ENCODE results near the gene DHODH.

The DHODH gene

DNA sequence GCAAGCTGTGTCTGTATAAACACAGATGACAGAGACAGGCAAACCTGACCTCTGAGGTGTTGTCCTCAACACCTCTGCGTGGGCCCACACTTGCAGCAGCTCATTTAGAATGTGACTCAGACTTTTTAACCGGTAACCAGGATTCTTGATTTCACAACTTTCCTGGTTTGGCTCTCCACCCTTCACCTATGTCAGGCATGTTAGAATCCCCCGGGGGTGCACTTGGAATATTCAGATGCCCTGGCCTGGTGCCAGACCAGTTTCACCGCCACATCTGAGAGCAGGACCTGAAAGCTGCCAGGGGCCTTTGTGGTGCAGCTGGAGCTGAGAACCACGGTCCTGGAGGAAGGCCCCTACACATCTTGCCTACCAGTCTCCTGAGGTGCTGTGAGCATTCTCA, 4.8 kb downstream of the DHODH start:
- no peak for DNase-seq (ENCODE audit: low read depth, low spot score)
- no peak overlapping the region for H3K27ac ChIP-seq (ENCODE audit: low read length)
- no peaks in the 10 kb centered on the region for H3K4me1 ChIP-seq (ENCODE audit: control insufficient read depth, insufficient read depth, low read length)
- 0 out of 2 replicates have a peak, but pooled peaks cover 2% of the 10 kb centered on the region for H3K36me3 ChIP-seq (ENCODE audit: control insufficient read depth, insufficient read depth, low read length)
- no peak overlapping the region for H3K4me3 ChIP-seq (ENCODE audit: low read length)
- no peaks in the 10 kb centered on the region for H3K27me3 ChIP-seq (ENCODE audit: control insufficient read depth, insufficient read depth, low read length)
- no peaks in the 10 kb centered on the region for H3K9me3 ChIP-seq (ENCODE audit: control insufficient read depth, insufficient read depth, low read length)
- no CpG with 5 or more reads among the region's 5 CpGs for WGBS (ENCODE audit: insufficient coverage, insufficient read length)

- WGBS (ENCODE audit: insufficient coverage, insufficient read length) = no CpG with 5 or more reads among the region's 15 CpGs
- no peaks in the 10 kb centered on the region for H3K4me1 ChIP-seq (ENCODE audit: control insufficient read depth, insufficient read depth, low read length)
- H3K4me3 ChIP-seq (ENCODE audit: low read length) = no peak overlapping the region
- H3K27ac ChIP-seq (ENCODE audit: low read length) = no peak overlapping the region
- H3K27me3 ChIP-seq (ENCODE audit: control insufficient read depth, insufficient read depth, low read length) = no peaks in the 10 kb centered on the region
- DNase-seq (ENCODE audit: low read depth, low spot score) = no peak
- H3K9me3 ChIP-seq (ENCODE audit: control insufficient read depth, insufficient read depth, low read length) = no peaks in the 10 kb centered on the region
- H3K36me3 ChIP-seq (ENCODE audit: control insufficient read depth, insufficient read depth, low read length) = 0 out of 2 replicates have a peak, but pooled peaks cover 2% of the 10 kb centered on the region
Measured at GRCh38 chr16:72013888-72014581, 5.5 kb downstream of the DHODH start.

DNA sequence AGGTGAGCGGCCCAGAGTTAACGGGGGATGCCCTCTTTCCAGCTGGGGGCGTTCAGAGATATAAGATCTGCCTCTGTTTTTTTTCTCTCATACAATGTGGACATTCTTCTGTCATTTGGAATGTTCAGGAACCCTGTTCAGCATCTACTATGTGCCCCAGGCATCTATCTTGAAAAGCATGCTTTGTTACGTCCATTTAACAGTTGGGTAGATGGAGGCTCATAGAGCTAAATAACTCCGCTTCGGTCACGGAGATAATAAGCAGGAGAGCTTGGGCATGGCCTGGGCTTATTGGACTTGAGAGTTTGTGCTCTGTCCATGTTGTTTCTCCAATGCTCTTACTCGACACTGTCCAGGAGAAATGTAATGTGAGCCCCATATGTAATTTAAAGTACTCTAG, 6.1 kb downstream of the DHODH start:
- 0 out of 2 replicates have a peak, but pooled peaks cover 2% of the 10 kb centered on the region for H3K36me3 ChIP-seq (ENCODE audit: control insufficient read depth, insufficient read depth, low read length)
- no CpG with 5 or more reads among the region's 8 CpGs for WGBS (ENCODE audit: insufficient coverage, insufficient read length)

GRCh38 chr16:72015124-72015523, 6.6 kb downstream of the DHODH start:
- Histone ChIP-seq H3K36me3 (ENCODE audit: control insufficient read depth, insufficient read depth, low read length) (0 out of 2 replicates have a peak, but pooled peaks cover 2% of the 10 kb centered on the region), H3K9me3 (ENCODE audit: control insufficient read depth, insufficient read depth, low read length) (no peaks in the 10 kb centered on the region), H3K4me3 (ENCODE audit: low read length) (no peak overlapping the region), H3K27me3 (ENCODE audit: control insufficient read depth, insufficient read depth, low read length) (no peaks in the 10 kb centered on the region), H3K27ac (ENCODE audit: low read length) (no peak overlapping the region), H3K4me1 (ENCODE audit: control insufficient read depth, insufficient read depth, low read length) (no peaks in the 10 kb centered on the region)
- DNase-seq (ENCODE audit: low read depth, low spot score) = no peak
- WGBS (ENCODE audit: insufficient coverage, insufficient read length) = no CpG with 5 or more reads among the region's 3 CpGs

More for the DNA sequence above, 6.1 kb downstream of the DHODH start:
- no peak overlapping the region for H3K4me3 ChIP-seq (ENCODE audit: low read length)
- H3K4me1 ChIP-seq (ENCODE audit: control insufficient read depth, insufficient read depth, low read length) = no peaks in the 10 kb centered on the region
- no peak for DNase-seq (ENCODE audit: low read depth, low spot score)
- H3K9me3 ChIP-seq (ENCODE audit: control insufficient read depth, insufficient read depth, low read length) = no peaks in the 10 kb centered on the region
- H3K27ac ChIP-seq (ENCODE audit: low read length) = no peak overlapping the region
- H3K27me3 ChIP-seq (ENCODE audit: control insufficient read depth, insufficient read depth, low read length) = no peaks in the 10 kb centered on the region

- no CpG with 5 or more reads among the region's 9 CpGs for WGBS (ENCODE audit: insufficient coverage, insufficient read length)
- H3K27me3 ChIP-seq (ENCODE audit: control insufficient read depth, insufficient read depth, low read length) = no peaks in the 10 kb centered on the region
- no peak overlapping the region for H3K4me3 ChIP-seq (ENCODE audit: low read length)
- H3K9me3 ChIP-seq (ENCODE audit: control insufficient read depth, insufficient read depth, low read length) = no peaks in the 10 kb centered on the region
- H3K27ac ChIP-seq (ENCODE audit: low read length) = no peak overlapping the region
- peaks cover 5% of the 10 kb centered on the region for H3K36me3 ChIP-seq (ENCODE audit: control insufficient read depth, insufficient read depth, low read length)
- H3K4me1 ChIP-seq (ENCODE audit: control insufficient read depth, insufficient read depth, low read length) = no peaks in the 10 kb centered on the region
- no peak for DNase-seq (ENCODE audit: low read depth, low spot score)
Measured at GRCh38 chr16:72018470-72018869, 9.9 kb downstream of the DHODH start.

DNA sequence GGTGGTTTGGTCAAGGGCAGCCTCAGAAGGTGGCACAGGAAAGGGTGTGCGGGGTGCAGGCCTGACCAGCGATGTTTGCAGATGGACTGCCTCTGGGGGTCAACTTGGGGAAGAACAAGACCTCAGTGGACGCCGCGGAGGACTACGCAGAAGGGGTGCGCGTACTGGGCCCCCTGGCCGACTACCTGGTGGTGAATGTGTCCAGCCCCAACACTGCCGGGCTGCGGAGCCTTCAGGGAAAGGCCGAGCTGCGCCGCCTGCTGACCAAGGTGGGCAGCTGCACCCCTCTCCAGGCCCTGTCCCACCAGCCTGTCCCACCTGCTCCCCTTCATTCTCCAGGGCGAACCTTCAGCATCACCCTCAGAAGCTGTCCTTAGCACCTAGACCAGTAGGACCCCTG, 12.5 kb downstream of the DHODH start:
- H3K27ac ChIP-seq (ENCODE audit: low read length) = no peak overlapping the region
- H3K9me3 ChIP-seq (ENCODE audit: control insufficient read depth, insufficient read depth, low read length) = no peaks in the 10 kb centered on the region
- DNase-seq (ENCODE audit: low read depth, low spot score) = peak; percentile 11
- H3K27me3 ChIP-seq (ENCODE audit: control insufficient read depth, insufficient read depth, low read length) = no peaks in the 10 kb centered on the region
- H3K4me3 ChIP-seq (ENCODE audit: low read length) = no peak overlapping the region
- no peaks in the 10 kb centered on the region for H3K4me1 ChIP-seq (ENCODE audit: control insufficient read depth, insufficient read depth, low read length)
- no CpG with 5 or more reads among the region's 15 CpGs for WGBS (ENCODE audit: insufficient coverage, insufficient read length)
- peaks cover 11% of the 10 kb centered on the region for H3K36me3 ChIP-seq (ENCODE audit: control insufficient read depth, insufficient read depth, low read length)

GRCh38 chr16:72022127-72022526, 13.6 kb downstream of the DHODH start:
- H3K36me3 ChIP-seq (ENCODE audit: control insufficient read depth, insufficient read depth, low read length) = peaks cover 10% of the 10 kb centered on the region
- no CpG with 5 or more reads among the region's 13 CpGs for WGBS (ENCODE audit: insufficient coverage, insufficient read length)
- H3K9me3 ChIP-seq (ENCODE audit: control insufficient read depth, insufficient read depth, low read length) = no peaks in the 10 kb centered on the region
- H3K4me1 ChIP-seq (ENCODE audit: control insufficient read depth, insufficient read depth, low read length) = no peaks in the 10 kb centered on the region
- H3K27me3 ChIP-seq (ENCODE audit: control insufficient read depth, insufficient read depth, low read length) = no peaks in the 10 kb centered on the region
- H3K4me3 ChIP-seq (ENCODE audit: low read length) = no peak overlapping the region
- no peak overlapping the region for H3K27ac ChIP-seq (ENCODE audit: low read length)
- DNase-seq (ENCODE audit: low read depth, low spot score) = no peak

GRCh38 chr16:72023962-72024361, 15.4 kb downstream of the DHODH start:
- no peak for DNase-seq (ENCODE audit: low read depth, low spot score)
- peaks cover 9% of the 10 kb centered on the region for H3K36me3 ChIP-seq (ENCODE audit: control insufficient read depth, insufficient read depth, low read length)
- H3K4me3 ChIP-seq (ENCODE audit: low read length) = no peak overlapping the region
- no peaks in the 10 kb centered on the region for H3K4me1 ChIP-seq (ENCODE audit: control insufficient read depth, insufficient read depth, low read length)
- H3K9me3 ChIP-seq (ENCODE audit: control insufficient read depth, insufficient read depth, low read length) = no peaks in the 10 kb centered on the region
- no peaks in the 10 kb centered on the region for H3K27me3 ChIP-seq (ENCODE audit: control insufficient read depth, insufficient read depth, low read length)
- H3K27ac ChIP-seq (ENCODE audit: low read length) = no peak overlapping the region
- WGBS (ENCODE audit: insufficient coverage, insufficient read length) = no CpG with 5 or more reads among the region's 10 CpGs

GRCh38 chr16:72024862-72025382, 16.4 kb downstream of the DHODH start:
- Histone ChIP-seq H3K27me3 (ENCODE audit: control insufficient read depth, insufficient read depth, low read length) (no peaks in the 10 kb centered on the region), H3K36me3 (ENCODE audit: control insufficient read depth, insufficient read depth, low read length) (peaks cover 9% of the 10 kb centered on the region), H3K27ac (ENCODE audit: low read length) (no peak overlapping the region), H3K4me3 (ENCODE audit: low read length) (no peak overlapping the region), H3K4me1 (ENCODE audit: control insufficient read depth, insufficient read depth, low read length) (no peaks in the 10 kb centered on the region), H3K9me3 (ENCODE audit: control insufficient read depth, insufficient read depth, low read length) (no peaks in the 10 kb centered on the region)
- WGBS (ENCODE audit: insufficient coverage, insufficient read length) = no CpG with 5 or more reads among the region's 6 CpGs
- DNase-seq (ENCODE audit: low read depth, low spot score) = no peak

- no peaks in the 10 kb centered on the region for H3K9me3 ChIP-seq (ENCODE audit: control insufficient read depth, insufficient read depth, low read length)
- H3K4me1 ChIP-seq (ENCODE audit: control insufficient read depth, insufficient read depth, low read length) = no peaks in the 10 kb centered on the region
- no peak overlapping the region for H3K27ac ChIP-seq (ENCODE audit: low read length)
- no peak overlapping the region for H3K4me3 ChIP-seq (ENCODE audit: low read length)
- no peaks in the 10 kb centered on the region for H3K27me3 ChIP-seq (ENCODE audit: control insufficient read depth, insufficient read depth, low read length)
- WGBS (ENCODE audit: insufficient coverage, insufficient read length) = no CpG with 5 or more reads among the region's 19 CpGs
- DNase-seq (ENCODE audit: low read depth, low spot score) = no peak
- H3K36me3 ChIP-seq (ENCODE audit: control insufficient read depth, insufficient read depth, low read length) = peaks cover 9% of the 10 kb centered on the region
Measured at GRCh38 chr16:72025404-72026114, 17.0 kb downstream of the DHODH start.

Data from iPS DF 6.9 (cell line).